Gastrocnemius medialis (tissue), 4 donors: ENCODE results near the gene MKNK1. TPM values are rescaled to one million over a fixed set of nuclear protein-coding genes. Genes with fewer than 3 reads are reported as not detected.

Experiments
- ATAC-seq, 2 donors: fragments of 150-250 bp; one replicate each; pipeline ENCODE4 v1.9.1; 2016
- DNase-seq, 2 donors: peaks; one replicate each; pipeline ENCODE4 v3.0.0-alpha.2; 2019
- H3K27ac ChIP-seq, 4 donors: fragments of 200-600 bp; sonication (generic); 1 replicate in 1 of 4; 2 replicates in 3 of 4; pipeline ENCODE4 v1.5.1; 2016 to 2018; ENCODE audit warnings: mild to moderate bottlenecking in 2 of 4, moderate library complexity in 1 of 4
- H3K27me3 ChIP-seq, 3 donors: fragments of 200-600 bp; sonication (generic) in 2 of 3; 1 replicate in 1 of 3; 2 replicates in 2 of 3; pipeline versions ENCODE4 v1.5.1 to v1.6.0; 2016 to 2019; ENCODE audit warnings: mild to moderate bottlenecking in 1 of 3, moderate library complexity in 1 of 3
- H3K36me3 ChIP-seq, 2 donors: fragments of 200-600 bp; sonication (generic) in 1 of 2; one replicate each; pipeline ENCODE4 v1.5.1; 2017 to 2018
- H3K4me1 ChIP-seq, 2 donors: fragments of 200-600 bp; sonication (generic) in 1 of 2; one replicate each; pipeline ENCODE4 v1.5.1; 2016 to 2017; ENCODE audit warnings: mild to moderate bottlenecking in 2 of 2
- H3K4me3 ChIP-seq, 4 donors: fragments of 200-600 bp; sonication (generic) in 3 of 4; 1 replicate in 1 of 4; 2 replicates in 3 of 4; pipeline ENCODE4 v1.5.1; 2016 to 2019; ENCODE audit warnings: mild to moderate bottlenecking in 2 of 4
- H3K9me3 ChIP-seq, 3 donors: fragments of 200-600 bp; sonication (generic) in 2 of 3; 1 replicate in 1 of 3; 2 replicates in 2 of 3; pipeline ENCODE4 v1.5.1; 2016 to 2019
- POLR2A ChIP-seq, 2 donors: fragments of 450-650 bp; IDR thresholded peaks; one replicate each; pipeline ENCODE4 v1.6.1; 2017; ENCODE audit warnings: antibody characterized with exemption in 2 of 2, mild to moderate bottlenecking in 2 of 2, moderate library complexity in 2 of 2
- in situ Hi-C, 4 donors: fragments of 200-750 bp; cut with MboI; loops; one replicate each; pipeline versions ENCODE4 v1.15.0 to v1.8.0; 2017; ENCODE audit warnings: low sequenced_read_pairs in 4 of 4
- intact Hi-C: fragments of 100-400 bp; cut with DNase I; formaldehyde crosslinking; loops from one replicate; pipeline ENCODE4 v1.15.1; 2023; ENCODE audit warnings: low total_unique reads
- total RNA-seq, 4 donors: library from RNA; depleted of rRNA; stranded (reverse); fragments of >200 nt; gene quantifications; one replicate each; pipeline versions ENCODE4 v1.1.0 to v1.2.3, GENCODE V29; 2016
- TF ChIP-seq, protein P1 (sequence below), 5 experiments: fragments of 450-650 bp in 3 of 5; fragments of 200-600 bp in 2 of 5; sonication (generic) in 2 of 5; IDR thresholded peaks in 4 of 5; conservative IDR thresholded peaks in 1 of 5; 1 replicate in 4 of 5; 2 replicates in 1 of 5; pipeline ENCODE4 v1.5.1; 2016 to 2019; ENCODE audit warnings: antibody characterized with exemption in 5 of 5, mild to moderate bottlenecking in 3 of 5, moderate library complexity in 3 of 5

MKNK1 gene
- total RNA-seq, 4 donors from 2014 or later: 23.7 to 63.5 (median 43.4) TPM

DNA sequence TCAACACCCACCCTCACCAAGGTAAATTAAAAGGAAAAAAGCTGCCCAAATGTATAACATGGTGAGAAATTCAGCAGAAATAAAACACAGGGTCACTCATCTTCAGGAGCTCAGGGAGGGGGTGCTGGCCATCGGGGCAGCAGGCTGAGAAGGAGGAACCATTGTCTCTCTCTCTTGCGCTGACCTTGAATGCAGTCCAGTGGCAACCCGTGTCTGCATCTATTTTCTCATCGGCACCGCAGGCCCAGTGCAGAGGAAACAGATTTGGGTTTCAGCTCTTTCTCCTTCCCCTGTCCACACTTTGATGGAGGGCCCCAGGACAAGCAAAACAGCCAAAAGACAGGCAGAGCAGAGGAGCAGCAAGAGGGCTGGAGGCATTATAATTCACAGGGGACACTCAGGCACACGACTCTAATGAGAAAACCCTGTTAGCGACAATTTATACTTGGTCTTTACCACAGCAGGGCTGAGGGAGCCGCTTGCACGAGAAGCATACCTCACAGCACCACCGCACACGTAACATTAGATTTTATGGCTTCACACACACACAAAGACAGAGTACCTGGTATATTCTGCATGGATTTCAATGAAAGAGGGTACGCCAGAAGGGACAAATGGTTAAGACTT is 18.6 kb downstream of the MKNK1 start:
- H3K4me1 ChIP-seq: no peaks in the 10 kb centered on the region
- DNase-seq (no peak), ATAC-seq (no peak)
- in situ Hi-C loops (no loop called here), intact Hi-C loops (no loop called here)
- no peak overlapping the region for H3K27ac ChIP-seq
- no peak for TF ChIP-seq POLR2A (IDR thresholded peaks at IDR 0.05)
- TF ChIP-seq, protein P1, sequence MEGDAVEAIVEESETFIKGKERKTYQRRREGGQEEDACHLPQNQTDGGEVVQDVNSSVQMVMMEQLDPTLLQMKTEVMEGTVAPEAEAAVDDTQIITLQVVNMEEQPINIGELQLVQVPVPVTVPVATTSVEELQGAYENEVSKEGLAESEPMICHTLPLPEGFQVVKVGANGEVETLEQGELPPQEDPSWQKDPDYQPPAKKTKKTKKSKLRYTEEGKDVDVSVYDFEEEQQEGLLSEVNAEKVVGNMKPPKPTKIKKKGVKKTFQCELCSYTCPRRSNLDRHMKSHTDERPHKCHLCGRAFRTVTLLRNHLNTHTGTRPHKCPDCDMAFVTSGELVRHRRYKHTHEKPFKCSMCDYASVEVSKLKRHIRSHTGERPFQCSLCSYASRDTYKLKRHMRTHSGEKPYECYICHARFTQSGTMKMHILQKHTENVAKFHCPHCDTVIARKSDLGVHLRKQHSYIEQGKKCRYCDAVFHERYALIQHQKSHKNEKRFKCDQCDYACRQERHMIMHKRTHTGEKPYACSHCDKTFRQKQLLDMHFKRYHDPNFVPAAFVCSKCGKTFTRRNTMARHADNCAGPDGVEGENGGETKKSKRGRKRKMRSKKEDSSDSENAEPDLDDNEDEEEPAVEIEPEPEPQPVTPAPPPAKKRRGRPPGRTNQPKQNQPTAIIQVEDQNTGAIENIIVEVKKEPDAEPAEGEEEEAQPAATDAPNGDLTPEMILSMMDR (IDR thresholded peaks at IDR 0.05 in 4 of 5, conservative IDR thresholded peaks at IDR 0.05 in 1 of 5): no peak
- peaks cover 0 to 75% of the 10 kb centered on the region in 2 donors for H3K36me3 ChIP-seq
- no peak overlapping the region for H3K4me3 ChIP-seq
- no peaks in the 10 kb centered on the region for H3K9me3 ChIP-seq
- H3K27me3 ChIP-seq: no peaks in the 10 kb centered on the region

DNA sequence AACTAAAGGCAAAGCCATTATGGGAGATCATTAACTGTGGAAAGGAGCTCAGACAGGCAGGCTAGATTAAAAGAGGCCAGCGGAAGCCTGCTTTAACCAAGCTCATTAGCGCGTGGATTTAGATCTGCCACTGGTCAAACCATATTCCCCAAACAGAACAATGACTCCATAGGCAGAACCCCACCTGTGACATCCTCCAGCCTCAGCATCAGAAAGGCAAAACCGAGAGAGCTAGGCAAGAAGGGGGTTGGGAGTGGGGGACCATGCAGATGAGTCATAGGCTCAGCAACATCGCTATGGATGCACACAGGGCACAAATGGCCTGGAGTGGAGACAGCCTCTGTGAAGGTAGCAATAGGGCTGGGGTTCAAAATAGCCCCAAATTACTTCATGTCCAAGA is 20.6 kb downstream of the MKNK1 start:
- DNase-seq (no peak), ATAC-seq (no peak)
- H3K9me3 ChIP-seq: no peaks in the 10 kb centered on the region
- H3K27ac ChIP-seq: no peak overlapping the region
- H3K4me3 ChIP-seq: no peak overlapping the region
- TF ChIP-seq POLR2A (IDR thresholded peaks at IDR 0.05): no peak
- TF ChIP-seq, protein P1 (IDR thresholded peaks at IDR 0.05 in 4 of 5, conservative IDR thresholded peaks at IDR 0.05 in 1 of 5): no peak
- in situ Hi-C loops: no loop called here
- no peaks in the 10 kb centered on the region for H3K4me1 ChIP-seq
- intact Hi-C loops: no loop called here
- peaks cover 2 to 78% of the 10 kb centered on the region in 2 donors for H3K36me3 ChIP-seq
- H3K27me3 ChIP-seq: no peaks in the 10 kb centered on the region

- H3K4me3 ChIP-seq: no peak overlapping the region
- H3K36me3 ChIP-seq: peaks cover 2 to 83% of the 10 kb centered on the region in 2 donors
- TF ChIP-seq, protein P1 (IDR thresholded peaks at IDR 0.05 in 4 of 5, conservative IDR thresholded peaks at IDR 0.05 in 1 of 5): no peak
- TF ChIP-seq POLR2A (IDR thresholded peaks at IDR 0.05): no peak
- intact Hi-C loops: no loop called here
- in situ Hi-C loops: no loop called here
- H3K27me3 ChIP-seq: no peaks in the 10 kb centered on the region
- no peaks in the 10 kb centered on the region for H3K9me3 ChIP-seq
- no peak overlapping the region for H3K27ac ChIP-seq
- DNase-seq (no peak), ATAC-seq (no peak)
- no peaks in the 10 kb centered on the region for H3K4me1 ChIP-seq
These were observed 21.1 kb downstream of the MKNK1 start for GRCh38 chr1:46582972-46583371.

- peaks cover 2 to 82% of the 10 kb centered on the region in 2 donors for H3K36me3 ChIP-seq
- ATAC-seq (no peak), DNase-seq (no peak)
- H3K9me3 ChIP-seq: no peaks in the 10 kb centered on the region
- in situ Hi-C loops (no loop called here), intact Hi-C loops (no loop called here)
- no peak overlapping the region for H3K27ac ChIP-seq
- no peak overlapping the region for H3K4me3 ChIP-seq
- peaks cover 0 to under 1% of the 10 kb centered on the region in 2 donors for H3K4me1 ChIP-seq
- H3K27me3 ChIP-seq: no peaks in the 10 kb centered on the region
- TF ChIP-seq, protein P1 (IDR thresholded peaks at IDR 0.05 in 4 of 5, conservative IDR thresholded peaks at IDR 0.05 in 1 of 5): no peak
- no peak for TF ChIP-seq POLR2A (IDR thresholded peaks at IDR 0.05)
These were observed 22.2 kb downstream of the MKNK1 start for GRCh38 chr1:46581681-46582455.
